ENCODE results near the gene MAD1L1. TPM values are rescaled to one million over a fixed set of nuclear protein-coding genes. Genes with fewer than 3 reads are reported as not detected.

Gene MAD1L1
- total and polyA plus RNA-seq, 2 donors (not counting 3 experiments of a cell fraction or from before 2014, with no cell fraction given) = 34.1 to 42.3 TPM

- DNase-seq (ENCODE audit: low read depth, low spot score) = no peak
- FAIRE-seq = no peak
- Histone ChIP-seq H3K9ac (replicated peaks; ENCODE audit: extremely low read depth, insufficient read depth, low read length) (no peak overlapping the region), H3K4me1 (ENCODE audit: control insufficient read depth, extremely low read depth, insufficient read depth, low read length) (no peaks in the 10 kb centered on the region), H2AFZ (ENCODE audit: low read depth, low read length) (no peak overlapping the region), H3K9me1 (replicated peaks; ENCODE audit: control insufficient read depth, extremely low read depth, insufficient read depth, low read length) (no peaks in the 10 kb centered on the region), H3K36me3 (ENCODE audit: control insufficient read depth in 2 of 2, extremely low read depth in 1 of 2, insufficient read depth in 2 of 2, low read length in 2 of 2) (no peaks in the 10 kb centered on the region), H4K20me1 (replicated peaks; ENCODE audit: control insufficient read depth, extremely low read depth, insufficient read depth, low read length) (no peaks in the 10 kb centered on the region), H3K79me2 (ENCODE audit: control insufficient read depth, insufficient read depth, low read length) (no peaks in the 10 kb centered on the region), H3K4me3 (replicated peaks in 1 of 3; ENCODE audit: insufficient read depth in 1 of 3, low read depth in 1 of 3, low read length in 3 of 3) (no peak overlapping the region), H3K27me3 (ENCODE audit: control insufficient read depth in 2 of 2, insufficient read depth in 2 of 2, low read length in 2 of 2) (no peaks in the 10 kb centered on the region), H3K9me3 (replicated peaks; ENCODE audit: control insufficient read depth, insufficient read depth, low read length) (no peaks in the 10 kb centered on the region), H3K4me2 (ENCODE audit: insufficient read depth, low read length) (no peak overlapping the region), H3K27ac (ENCODE audit: insufficient read depth, low read depth, low read length) (no peak overlapping the region)
- intact Hi-C loops (cut with micrococcal nuclease) (no loop called here), dilution Hi-C loops (cut with MboI; ENCODE audit: extremely low pct_ligation_motif_present, low sequenced_read_pairs) (no loop called here)
- TF ChIP-seq POLR2A (IDR thresholded peaks at IDR 0.05; ENCODE audit: low read depth, low read length) = no peak
- TF ChIP-seq MYC (IDR thresholded peaks at IDR 0.05; ENCODE audit: low read depth, low read length) = no peak
- no peak for TF ChIP-seq JUN (IDR thresholded peaks at IDR 0.05; ENCODE audit: borderline replicate concordance, insufficient read depth, insufficient read length, low read depth)
- TF ChIP-seq, protein P1, sequence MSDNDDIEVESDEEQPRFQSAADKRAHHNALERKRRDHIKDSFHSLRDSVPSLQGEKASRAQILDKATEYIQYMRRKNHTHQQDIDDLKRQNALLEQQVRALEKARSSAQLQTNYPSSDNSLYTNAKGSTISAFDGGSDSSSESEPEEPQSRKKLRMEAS (IDR thresholded peaks at IDR 0.05; ENCODE audit: insufficient read depth, insufficient read length) = no peak
- no peak for TF ChIP-seq CTCF (IDR thresholded peaks at IDR 0.05; ENCODE audit: extremely low read depth in 1 of 2, insufficient read depth in 1 of 2, low read depth in 1 of 2, low read length in 2 of 2)
- CTCF ChIA-PET = interaction anchor here (1.1 kb wide), 1 partner anchor 344 kb away, joined by 3 read pairs; no protein-coding TSS in a partner anchor
- POLR2A ChIA-PET = no interaction called here
- BruUV-seq (replicated peaks) = no TSS peak
These were observed 224.4 kb downstream of the MAD1L1 start for GRCh38 chr7:2008101-2008935.
